Cerebellar cortex (tissue), 1 donor: ENCODE measurements around the gene QTRT2.

Experiments
- DNase-seq: peaks from one replicate; pipeline ENCODE4 v3.0.0-alpha.2; 2015; ENCODE audit warnings: low spot score

QTRT2 gene

DNA sequence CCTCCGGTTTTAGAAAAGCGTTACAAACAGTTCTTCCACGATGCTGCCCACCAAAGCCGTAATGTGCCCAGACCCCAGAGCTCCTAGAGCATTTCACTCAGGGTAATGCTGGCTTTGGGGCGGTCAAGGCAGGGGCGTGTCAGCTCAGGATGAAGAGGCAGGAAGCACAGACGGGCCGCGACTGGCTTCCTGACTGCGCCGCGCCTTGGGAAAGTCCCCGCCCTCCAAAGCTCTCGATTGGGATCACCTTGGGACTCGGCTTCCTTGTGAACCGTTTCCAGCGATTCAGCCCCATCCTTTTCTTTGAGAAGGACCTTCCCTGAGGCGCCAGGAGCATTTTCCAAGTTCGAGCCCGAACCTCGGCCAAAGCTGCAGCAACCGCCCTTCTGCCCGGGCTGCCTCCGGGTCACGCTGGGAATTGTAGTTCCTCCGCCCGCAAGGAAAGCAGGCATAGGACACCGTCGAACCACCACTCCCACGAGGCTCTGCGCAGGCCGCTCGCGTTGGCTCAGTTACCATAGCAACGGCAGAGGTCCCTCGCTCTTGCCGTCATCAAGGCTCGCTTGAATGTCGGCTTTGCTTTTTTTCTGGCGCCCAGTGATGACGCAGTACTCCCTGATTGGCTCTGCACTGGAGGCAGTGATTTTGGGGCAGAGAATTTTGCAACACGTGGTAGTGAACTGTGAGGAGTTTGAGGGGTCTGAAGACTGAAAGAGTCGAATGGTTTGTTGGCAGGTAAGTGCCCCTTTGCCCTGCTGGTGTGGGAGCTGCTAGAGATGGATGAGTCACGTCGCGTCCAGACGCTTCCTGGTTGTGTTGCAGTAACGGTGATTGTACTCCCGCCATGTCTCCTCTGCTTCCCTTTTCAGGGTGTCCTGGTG, at the start of gene QTRT2, which contains the start of gene CCDC191:
TSS of gene QTRT2 (plus strand) at position 608 of the 881 bp plus-strand sequence. CDS start 8,521 bp downstream, outside the sequence.
TSS of gene CCDC191 (minus strand) at position 397 of the 881 bp plus-strand sequence. CDS start at position 337, 60 bp downstream.
- DNase-seq: peak; percentile 99

DNA sequence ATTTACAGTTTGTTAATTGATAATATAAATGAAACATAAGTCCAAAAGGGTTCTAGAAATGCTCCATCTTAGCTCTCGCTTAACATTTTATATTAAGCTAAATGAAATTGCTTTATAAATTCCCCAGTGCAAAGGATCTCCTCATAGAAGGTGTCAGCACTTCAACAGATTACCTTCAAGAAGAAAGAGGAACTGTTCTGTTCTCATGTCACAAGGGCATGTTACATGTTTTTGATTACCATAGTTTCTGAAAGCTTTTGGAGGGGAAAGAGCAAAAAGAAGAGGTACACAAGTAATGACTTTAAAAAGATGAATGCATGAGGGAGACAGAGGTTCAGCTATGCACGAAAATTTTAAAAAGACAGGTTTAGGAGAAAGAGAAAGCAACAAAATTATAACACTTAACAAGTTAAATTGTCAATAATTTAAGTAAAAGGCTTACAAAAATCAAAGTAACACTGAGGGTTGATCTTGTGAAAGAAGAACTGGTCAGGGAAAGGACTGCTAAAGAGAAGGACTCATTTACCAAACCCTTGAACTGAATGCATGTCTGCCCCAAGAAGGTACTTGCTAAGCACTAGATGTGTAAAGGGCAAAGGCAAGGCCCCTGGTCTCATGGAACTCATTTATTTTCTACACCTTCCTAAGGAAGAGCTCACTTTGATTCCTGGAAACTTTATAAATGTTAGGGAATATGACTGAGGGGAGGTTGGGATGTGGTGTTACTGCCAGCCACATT, 45.3 kb upstream of the QTRT2 start:
- no peak for DNase-seq

DNA sequence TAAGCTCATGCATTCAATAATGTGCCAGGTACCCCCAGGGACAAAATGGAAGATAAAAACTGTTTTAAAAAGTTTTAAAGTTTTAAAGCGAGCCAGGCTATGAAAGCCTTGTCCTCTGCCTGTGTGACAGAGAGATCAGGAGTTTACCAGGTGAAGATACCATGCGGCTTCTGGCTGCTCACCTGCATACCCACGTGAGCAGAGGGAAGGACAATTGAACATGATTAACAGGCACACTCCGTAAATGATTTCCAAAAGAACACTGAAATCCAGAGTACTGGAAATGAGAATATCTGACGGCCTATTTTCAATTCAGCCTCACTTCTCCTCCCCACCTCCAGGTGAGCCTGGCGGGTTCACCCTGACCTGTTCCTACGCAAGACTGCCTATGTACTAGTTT, 42.3 kb upstream of the QTRT2 start:
- DNase-seq: no peak

DNA sequence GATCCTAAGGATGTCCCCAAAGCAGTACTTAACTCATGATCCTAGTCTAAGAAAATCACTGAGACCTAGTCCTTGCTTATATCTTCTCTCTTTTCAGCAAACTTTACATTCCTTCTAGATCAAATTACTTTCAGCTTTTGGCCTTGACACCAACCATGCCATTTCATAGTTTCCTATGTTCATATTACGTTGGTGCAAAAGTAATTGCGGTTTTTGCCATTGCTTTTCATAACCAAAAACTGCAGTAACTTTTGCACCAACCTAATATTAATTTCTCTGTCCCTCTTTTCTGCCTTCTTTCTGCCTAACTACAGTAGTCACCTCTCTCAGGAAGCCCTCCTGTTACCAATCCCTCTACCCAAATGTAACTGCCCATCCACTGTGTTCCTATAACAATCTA, 37.1 kb upstream of the QTRT2 start:
- no peak for DNase-seq

DNA sequence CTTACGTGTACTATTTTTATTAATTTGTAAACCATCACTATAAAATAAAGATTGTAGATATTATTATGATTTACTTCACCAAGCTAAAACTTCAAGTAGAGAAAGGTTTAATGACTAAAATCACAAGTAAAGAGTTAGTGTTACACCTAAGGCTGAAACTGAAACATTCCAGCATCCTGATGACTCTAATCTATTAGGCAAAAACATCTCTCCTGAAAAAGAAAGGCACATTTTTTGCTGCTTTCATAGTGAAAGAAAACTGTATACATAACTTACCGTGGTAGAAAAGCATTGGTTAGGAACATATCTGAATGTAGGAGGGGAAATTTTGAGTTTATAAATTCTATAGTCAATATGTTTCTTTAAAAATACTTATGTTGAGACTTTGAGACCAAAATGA, 35.6 kb upstream of the QTRT2 start:
- DNase-seq: no peak

DNA sequence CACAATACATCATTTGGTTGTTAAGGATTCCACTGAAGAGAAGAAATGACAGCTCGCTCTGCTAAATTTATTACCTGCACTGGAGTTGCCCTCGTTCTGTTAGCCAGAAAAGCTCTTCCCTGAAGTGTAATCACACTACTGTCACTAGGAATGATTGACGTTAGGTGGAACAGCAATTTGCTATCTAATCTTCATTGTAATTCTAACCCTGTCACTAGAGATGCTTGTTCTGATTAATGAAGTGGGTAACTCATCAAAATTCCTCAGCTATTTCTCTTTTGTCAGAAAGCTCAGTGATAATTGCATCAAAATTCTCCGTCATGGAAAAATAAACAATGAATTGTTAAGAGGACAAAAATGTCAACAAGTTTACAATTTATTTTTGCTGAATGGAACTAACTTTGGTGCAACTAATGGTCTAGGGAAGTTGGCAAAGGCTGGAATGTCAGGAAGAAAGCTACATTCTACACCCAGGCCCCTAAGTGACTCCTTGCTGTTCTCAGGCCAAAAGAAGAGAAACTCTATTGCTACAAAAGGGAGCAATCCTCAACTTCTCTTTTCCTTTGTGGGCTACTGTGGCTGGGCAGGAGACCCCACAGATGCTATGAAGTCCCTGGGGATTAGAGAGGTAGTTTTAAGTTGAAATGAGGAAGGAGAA, 34.3 kb upstream of the QTRT2 start:
- DNase-seq: no peak

DNA sequence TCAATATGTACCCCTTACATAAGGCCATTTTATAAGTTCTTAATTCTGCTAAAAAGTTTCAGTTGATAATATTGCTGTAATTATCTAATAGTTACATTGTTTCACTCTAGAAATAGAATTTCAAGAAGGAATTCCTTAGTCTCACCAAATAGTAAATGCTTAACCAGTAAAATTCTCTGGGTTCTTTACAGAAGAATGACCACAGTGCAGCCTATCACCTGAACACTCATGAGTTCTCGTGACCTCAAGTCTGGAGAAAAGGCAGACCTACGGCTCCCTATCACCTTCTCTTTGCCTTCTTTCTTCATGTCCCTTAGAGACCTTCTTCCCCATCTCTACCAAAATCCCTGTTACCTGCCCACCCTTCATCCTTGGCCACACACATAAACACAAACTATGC, 31.1 kb upstream of the QTRT2 start:
- no peak for DNase-seq

DNA sequence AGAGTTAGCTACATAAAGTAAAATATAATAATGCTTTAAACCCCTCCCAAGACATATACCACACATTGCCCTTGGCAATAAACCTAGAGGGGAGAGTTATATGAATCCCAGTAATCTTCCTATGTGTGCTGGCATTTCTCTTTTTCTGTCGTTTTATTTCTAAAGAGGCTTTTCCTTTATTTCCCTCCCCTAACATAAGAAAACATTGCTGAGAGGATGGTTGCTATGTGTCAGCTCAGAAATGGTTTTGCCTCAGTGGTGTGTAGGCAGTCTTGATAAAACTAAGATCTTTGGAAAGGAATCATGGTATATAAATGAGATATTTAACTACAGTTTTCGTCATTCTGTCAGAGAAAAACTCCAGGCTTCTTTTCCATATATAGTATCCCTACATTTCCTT, 30.2 kb upstream of the QTRT2 start:
- no peak for DNase-seq

DNA sequence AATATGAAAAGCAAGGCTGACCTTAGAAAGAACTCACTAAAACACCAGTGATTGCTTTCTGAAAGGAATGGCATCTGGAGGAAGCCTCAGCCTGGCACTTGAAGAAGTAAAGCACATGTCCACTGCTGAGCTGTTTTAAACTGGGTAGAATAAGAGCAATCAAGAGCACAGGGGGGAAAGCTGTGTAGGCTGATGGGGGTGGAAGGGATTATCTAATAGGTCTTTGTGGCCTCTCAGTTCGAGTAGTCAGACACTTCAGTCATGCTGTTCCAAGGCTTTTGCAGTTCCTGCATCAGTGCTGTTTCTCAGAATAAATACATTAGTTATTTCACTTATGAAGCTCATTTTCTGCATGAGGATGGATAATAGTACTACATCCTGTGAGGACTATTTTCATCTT, 22.8 kb upstream of the QTRT2 start:
- DNase-seq: no peak

DNA sequence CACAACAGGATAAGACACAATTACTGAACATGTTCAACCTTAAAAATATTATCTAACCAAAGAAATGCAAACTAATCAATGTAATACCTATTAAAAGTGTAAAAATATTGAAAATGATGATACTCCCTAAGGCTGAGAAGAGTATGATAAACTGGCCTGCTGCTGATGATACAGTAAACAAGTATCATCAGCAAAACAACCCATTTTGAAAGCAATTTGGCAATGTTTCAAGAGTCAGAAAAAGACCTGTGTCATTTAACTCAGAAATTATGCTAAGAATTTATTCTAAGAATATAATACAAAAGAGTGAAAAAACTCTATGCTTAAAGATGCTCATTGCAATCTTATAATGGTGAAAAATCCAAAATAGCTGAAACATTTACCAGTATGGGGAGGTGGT, 22.3 kb upstream of the QTRT2 start:
- no peak for DNase-seq

DNA sequence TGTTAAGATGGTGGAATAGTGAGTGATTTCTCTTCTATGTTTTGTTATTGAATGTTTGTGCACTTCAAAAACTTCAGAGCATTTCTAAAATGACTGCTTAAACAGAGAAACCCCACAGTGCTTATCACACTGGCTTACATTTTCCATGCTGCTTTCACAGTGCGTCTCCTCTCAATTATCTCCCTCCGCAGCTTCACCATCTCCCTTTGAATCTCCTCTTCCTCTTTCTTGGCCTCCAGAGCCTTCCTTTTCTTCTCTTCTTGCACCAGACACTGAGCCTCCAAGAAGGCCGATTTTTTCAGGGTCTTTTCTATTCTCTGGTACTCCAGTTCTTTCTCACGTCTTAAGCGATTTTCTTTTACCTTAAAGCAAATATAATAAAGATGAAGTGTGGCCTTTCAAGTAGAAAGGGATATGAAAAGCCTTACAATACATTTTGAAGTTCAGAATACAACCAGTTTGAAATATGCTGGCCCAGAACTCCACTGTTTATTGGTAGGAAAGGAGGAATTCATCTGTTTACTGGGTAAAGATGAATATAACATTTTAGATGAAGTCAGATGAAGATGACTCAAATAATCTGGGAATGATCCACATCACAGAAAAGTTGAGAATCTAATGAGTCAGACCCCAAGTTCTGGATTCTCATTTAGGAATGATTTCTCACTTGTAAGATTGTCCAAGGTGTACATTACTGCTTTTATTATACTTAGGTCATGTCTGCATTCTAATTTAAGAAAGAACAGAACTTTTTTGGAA, 21.6 kb upstream of the QTRT2 start:
- no peak for DNase-seq

DNA sequence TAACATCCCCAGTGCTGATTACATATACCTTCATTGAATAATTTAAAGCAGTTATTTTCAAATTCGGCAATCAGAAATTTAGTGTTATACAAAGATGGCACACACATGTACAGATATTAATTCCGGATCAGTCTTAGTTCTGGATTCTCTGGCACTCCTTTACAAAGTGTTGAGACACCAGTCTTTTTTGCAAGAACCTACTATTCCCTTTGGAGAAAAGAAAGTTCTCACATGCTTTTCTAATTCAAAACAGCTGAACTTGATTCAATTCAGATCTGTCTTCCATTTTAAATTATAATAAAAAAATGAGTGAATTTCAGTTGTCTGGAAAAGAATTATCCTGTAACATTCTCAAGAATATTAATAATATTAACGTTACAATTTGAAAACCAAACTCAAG, 20.6 kb upstream of the QTRT2 start:
- DNase-seq: no peak

DNA sequence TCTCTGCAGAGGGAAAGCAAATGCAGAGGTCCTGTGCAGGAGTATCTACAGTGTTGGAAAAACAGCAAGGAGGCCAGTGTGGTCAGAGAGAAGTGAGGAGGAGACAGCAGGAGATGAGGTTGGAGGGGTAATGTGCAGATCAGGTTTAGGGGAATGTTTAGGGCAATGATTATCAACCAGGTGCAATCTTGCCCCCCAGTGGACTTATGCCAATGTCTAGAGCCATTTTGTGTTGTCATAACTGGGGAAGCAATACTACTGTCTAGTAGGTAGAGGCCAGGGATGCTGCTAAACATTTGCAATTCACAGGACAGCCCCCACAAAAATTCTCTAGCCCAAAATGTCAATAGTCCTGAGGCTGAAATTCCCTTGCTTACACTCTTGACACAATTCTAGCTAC, 13.3 kb upstream of the QTRT2 start:
- DNase-seq: no peak

DNA sequence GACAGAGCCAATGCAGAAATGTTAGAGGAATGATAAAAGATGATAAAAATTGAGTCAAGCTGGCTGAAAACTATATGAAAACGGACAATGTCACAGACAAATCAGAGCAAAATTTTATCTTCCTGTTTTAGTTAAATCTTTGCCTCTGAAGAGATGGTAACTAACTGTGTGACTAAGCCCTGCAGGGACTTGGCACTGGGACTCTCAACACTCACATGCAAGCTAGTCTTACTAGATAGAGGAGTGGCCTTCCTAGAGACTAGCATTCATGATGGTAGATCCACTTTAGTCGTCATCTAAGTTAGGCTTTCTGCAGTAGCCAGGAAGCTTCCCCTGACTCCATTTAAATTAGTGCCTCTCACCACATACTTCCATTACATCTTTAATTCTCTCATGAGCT, 4.3 kb upstream of the QTRT2 start:
- no peak for DNase-seq

DNA sequence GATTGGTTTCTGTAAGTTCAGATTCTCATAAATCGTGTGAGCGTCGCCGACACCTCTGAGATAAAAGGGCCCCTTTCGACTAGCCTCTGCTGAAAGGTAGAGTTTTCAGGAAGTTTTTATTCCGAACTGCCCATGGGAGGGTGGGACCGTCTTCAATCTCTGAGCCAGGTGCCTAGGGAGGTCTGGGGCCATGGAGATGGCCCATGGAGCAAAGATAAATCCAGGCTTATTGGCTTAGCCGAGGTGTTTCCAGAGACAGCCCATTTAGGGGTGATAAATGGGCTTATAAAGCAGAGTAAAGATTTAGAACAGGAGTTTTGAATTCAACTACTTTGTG, 442 bp downstream of the QTRT2 start:
- no peak for DNase-seq

DNA sequence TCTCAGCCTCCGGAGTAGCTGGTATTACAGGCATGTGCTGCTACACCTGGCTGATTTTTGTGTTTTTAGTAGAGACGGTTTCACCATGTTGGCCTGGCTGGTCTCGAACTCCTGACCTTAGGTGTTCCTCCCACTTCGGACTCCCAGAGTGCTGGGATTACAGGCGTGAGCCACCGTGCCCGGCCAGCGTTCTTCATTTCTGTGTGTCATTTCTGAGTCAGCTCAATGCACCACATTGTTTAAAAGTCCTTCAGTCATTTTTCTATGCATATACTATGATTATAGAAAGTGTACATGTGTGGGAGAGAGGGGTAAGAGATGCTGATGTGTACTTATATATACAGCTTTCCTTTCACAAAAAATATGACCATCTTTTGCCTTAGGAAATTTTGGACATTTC, 2.1 kb downstream of the QTRT2 start:
- DNase-seq: no peak

DNA sequence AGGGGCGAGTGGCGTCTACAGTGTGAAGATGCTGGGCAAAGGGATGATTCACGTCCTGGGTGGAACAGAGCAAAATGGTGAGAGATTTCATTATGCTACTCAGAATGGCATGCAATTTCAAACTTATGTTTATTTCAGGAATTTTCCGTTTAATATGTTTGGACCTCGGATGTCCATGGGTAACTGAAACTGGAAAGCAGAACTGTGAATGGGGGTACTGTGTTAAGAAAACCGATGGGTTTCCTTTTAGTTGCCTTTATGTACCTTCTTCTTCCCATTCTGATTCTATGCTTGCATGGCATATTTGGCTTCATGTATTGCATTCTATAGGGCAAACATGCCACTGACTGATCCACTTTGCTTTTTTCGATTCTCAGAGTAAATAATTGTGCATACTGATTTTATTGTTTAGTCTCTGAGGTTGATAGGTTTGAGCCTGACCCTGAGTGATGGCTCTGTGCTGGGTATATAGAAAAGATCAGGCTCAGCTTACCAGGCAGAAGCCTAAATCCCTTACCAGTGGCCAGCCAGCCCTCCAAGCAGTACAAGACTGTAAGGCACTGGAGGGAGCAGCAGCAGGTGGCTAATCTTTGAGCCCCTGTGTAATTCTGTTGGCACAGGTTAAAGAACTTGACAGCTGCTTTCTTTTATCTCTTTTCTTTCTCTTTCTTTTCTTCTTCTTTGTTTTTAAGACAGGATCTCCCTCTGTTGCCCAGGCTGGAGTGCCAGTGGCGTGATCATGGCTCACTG, 4.5 kb downstream of the QTRT2 start:
- DNase-seq: no peak

DNA sequence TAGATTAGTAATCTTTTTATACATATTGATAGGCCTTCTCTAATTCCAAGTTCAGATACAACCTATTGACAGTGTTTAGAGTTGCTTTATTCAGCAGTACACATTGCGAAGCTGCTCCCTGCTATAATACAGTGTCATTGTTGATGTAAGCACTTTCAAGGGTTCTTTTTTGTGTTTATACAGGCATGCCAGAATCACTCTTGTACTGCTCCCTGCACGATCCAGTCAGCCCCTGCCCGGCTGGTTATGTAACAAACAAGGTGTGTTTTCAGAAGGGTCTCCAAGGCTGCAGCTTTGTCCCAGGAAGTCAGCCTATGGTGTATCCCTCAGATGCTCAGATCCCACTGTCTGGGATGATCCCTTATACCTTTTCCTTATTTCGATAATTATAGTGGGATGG, 11.3 kb downstream of the QTRT2 start:
- DNase-seq: no peak

DNA sequence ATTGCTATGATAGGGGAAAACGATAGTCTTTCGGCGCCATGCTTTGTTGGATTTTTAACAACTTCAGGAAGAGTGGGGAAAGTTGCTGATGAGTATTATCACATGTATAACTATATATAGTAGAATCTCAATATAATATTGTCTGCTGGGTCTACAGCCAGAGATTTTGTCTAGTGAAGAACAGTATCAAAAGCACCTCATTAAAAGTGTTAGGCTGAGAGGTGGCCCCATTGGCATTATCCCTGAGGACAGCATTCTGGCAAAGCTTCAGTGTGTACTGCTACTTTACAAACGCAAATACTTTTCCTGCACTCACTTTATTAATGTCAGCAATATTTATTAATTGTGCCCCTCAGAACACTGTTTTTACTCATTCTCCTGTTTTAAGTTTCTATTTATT, 11.8 kb downstream of the QTRT2 start:
- DNase-seq: no peak

DNA sequence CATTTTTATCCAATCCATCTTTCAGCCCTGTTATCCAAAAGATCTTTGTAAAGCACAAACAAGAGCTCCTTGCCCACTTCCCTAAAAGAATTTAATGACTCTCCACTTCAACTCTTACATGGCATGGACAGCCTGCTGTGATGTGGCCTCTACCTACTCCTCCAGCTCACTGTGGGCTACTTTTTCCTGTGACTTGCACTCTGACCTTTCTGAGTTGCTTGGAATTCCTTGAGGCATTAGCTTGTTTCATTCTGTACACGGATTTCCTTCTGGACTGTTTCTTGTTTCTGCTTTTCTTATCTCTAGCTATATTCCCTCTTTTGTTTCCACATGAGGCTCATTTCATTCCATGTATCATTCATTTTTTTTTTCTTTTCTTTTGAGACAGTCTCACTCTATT, 15.2 kb downstream of the QTRT2 start:
- no peak for DNase-seq

DNA sequence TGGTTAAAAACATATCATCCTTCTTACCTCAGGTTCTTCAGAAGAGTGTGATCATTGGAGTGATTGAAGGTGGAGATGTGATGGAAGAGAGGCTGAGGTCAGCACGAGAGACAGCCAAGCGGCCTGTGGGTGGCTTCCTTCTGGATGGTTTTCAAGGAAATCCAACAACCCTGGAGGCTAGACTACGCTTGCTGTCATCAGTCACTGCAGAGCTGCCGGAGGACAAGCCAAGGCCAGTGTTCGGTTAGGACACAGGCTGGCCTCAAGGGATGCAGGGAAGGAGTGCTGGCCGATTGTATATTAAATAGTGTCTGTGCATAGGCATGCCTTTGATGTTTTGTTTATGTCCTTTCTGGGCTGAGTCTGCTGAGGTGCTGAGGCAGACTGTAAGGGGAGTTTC, 20.2 kb downstream of the QTRT2 start:
- no peak for DNase-seq
